DMS53 treated with DMSO at 0.1 percent for 48 hours (cell line): ENCODE data around the gene SLC30A1.

Experiments
- DNase-seq: peaks from one replicate; lab custom pipeline; 2025; ENCODE audit not compliant: unreplicated experiment; lab: John Stamatoyannopoulos, UW

The SLC30A1 gene

DNA sequence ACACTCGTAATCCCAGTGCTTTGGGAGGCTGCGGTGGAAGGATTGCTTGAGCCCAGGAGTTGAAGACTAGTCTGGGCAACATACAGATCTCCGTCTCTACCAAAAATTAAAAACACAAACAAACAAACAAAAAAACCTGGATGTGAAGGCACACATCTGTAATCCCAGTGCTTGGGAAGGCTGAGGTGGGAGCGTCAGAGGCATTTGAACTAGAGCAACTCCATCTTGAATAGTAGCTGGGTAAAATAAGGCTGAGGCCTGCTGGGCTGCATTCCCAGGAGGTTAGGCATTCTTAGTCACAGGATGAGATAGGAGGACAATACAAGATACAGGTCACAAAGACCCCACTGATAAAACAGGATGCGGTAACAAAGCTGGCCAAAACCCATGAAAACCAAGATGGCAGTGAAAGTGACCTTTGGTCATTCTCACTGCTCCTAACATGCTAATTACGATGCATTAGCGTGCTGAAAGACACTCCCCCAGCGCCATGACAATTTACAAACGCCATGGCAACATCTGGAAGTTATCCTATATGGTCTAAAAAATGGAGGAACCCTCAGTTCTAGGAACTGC, 53.8 kb downstream of the SLC30A1 start:
- no peak for DNase-seq

DNA sequence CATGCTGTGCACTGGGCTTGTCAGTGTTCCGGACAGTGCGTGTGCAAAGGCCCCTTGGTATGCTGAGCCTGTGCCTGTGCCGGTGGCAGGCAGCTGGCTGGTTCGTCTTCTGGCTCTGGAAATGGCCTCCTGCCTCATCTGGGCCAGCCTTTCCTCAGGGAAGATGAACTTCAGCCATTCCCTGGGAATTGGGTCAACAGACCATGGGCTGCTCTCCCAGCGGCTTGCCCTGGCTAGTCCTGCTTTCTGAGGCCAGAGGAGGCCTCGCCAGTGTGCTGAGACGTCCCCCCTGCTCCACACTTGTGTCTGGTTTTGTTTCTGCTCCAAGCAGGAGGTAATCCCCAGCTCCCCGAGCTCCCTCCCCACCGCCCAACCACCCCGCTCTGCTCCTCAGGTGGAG, 54.4 kb downstream of the SLC30A1 start:
- no peak for DNase-seq

DNA sequence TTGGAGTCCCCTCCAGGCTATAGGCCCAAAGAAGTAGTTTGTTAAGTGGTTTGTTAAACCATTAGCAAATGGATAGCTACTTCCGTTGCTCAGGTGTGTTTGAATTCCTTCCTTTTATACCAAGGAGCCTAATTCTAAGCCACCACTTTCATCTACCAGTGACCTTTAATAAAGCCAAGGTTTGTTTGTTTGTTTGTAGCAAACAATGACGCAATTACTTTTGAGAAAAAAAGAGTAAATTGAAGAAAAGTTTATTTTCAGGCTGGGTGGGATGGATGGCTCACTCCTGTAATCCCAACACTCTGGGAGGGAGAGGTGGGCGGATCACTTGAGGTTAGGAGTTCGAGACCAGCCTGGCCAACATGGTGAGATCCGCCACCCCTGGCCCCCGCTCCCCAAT, 56.2 kb downstream of the SLC30A1 start:
- DNase-seq = peak; percentile 41
